Tibial nerve (tissue), 4 donors: Measurements from ENCODE around the gene ADAM30. TPM values are rescaled to one million over a fixed set of nuclear protein-coding genes. Genes with fewer than 3 reads are reported as not detected.

Experiments
- DNase-seq, 2 donors: peaks; one replicate each; pipeline ENCODE4 v3.0.0-alpha.2; 2019; ENCODE audit warnings: low spot score in 2 of 2
- H3K27ac ChIP-seq, 4 donors: fragments of 200-600 bp; sonication (generic) in 3 of 4; one replicate each; pipeline ENCODE4 v1.5.1; 2017 to 2019; ENCODE audit warnings: mild to moderate bottlenecking in 1 of 4
- H3K27me3 ChIP-seq, 2 donors: fragments of 200-600 bp; sonication (generic) in 1 of 2; one replicate each; pipeline versions ENCODE4 v1.5.1 to v1.6.0; 2017 to 2019
- H3K36me3 ChIP-seq, 3 donors: fragments of 200-600 bp; sonication (generic); one replicate each; pipeline ENCODE4 v1.5.1; 2018 to 2019
- H3K4me1 ChIP-seq, 4 donors: fragments of 200-600 bp; sonication (generic) in 3 of 4; one replicate each; pipeline ENCODE4 v1.5.1; 2017 to 2019
- H3K4me3 ChIP-seq, 4 donors: fragments of 200-600 bp; sonication (generic) in 3 of 4; one replicate each; pipeline ENCODE4 v1.5.1; 2017 to 2019; ENCODE audit warnings: mild to moderate bottlenecking in 1 of 4, moderate library complexity in 1 of 4
- H3K9me3 ChIP-seq, 4 donors: fragments of 200-600 bp; sonication (generic) in 3 of 4; one replicate each; pipeline ENCODE4 v1.5.1; 2017 to 2019
- CTCF ChIP-seq, 5 experiments: fragments of 200-600 bp in 3 of 5; fragments of 450-650 bp in 2 of 5; sonication (generic) in 3 of 5; IDR thresholded peaks; one replicate each; pipeline ENCODE4 v1.5.1; 2016 to 2019; ENCODE audit warnings: antibody characterized with exemption in 5 of 5, mild to moderate bottlenecking in 3 of 5, moderate library complexity in 2 of 5
- EP300 ChIP-seq, 2 donors: sonication (generic); formaldehyde crosslinking; IDR thresholded peaks; one replicate each; pipeline ENCODE4 v1.6.1; 2017; ENCODE audit warnings: antibody characterized with exemption in 2 of 2, mild to moderate bottlenecking in 1 of 2
- POLR2A ChIP-seq, 2 donors: fragments of 450-650 bp; IDR thresholded peaks; one replicate each; pipeline ENCODE4 v1.6.1; 2017; ENCODE audit warnings: antibody characterized with exemption in 2 of 2, mild to moderate bottlenecking in 2 of 2, moderate library complexity in 2 of 2
- WGBS, 2 donors: methylation state at CpG; one replicate each; pipeline ENCODE4 v1.1.5; 2018; 5-methylcytosine and 5-hydroxymethylcytosine counted together
- total RNA-seq, 4 donors: library from RNA; depleted of rRNA; stranded (reverse); fragments of >200 nt; gene quantifications; one replicate each; pipeline ENCODE4 v1.1.0, GENCODE V29; 2016

ADAM30 gene
- total RNA-seq, 4 donors from 2014 or later, result not detected

- Histone ChIP-seq H3K27me3 (no peaks in the 10 kb centered on the region), H3K9me3 (peaks cover 0 to 25% (median 3%) of the 10 kb centered on the region in 4 donors), H3K4me3 (no peak overlapping the region), H3K4me1 (no peaks in the 10 kb centered on the region), H3K36me3 (peaks cover 0 to 93% (median 36%) of the 10 kb centered on the region in 3 donors), H3K27ac (no peak overlapping the region)
- TF ChIP-seq POLR2A (IDR thresholded peaks at IDR 0.05) (no peak), CTCF (IDR thresholded peaks at IDR 0.05) (no peak), EP300 (IDR thresholded peaks at IDR 0.05) (no peak)
- DNase-seq, result no peak
- 93 to 98% methylated on average over 2 of the region's 2 CpGs for WGBS, 2 donors
Observed at GRCh38 chr1:119935915-119936314, 39.6 kb upstream of the ADAM30 start.

DNA sequence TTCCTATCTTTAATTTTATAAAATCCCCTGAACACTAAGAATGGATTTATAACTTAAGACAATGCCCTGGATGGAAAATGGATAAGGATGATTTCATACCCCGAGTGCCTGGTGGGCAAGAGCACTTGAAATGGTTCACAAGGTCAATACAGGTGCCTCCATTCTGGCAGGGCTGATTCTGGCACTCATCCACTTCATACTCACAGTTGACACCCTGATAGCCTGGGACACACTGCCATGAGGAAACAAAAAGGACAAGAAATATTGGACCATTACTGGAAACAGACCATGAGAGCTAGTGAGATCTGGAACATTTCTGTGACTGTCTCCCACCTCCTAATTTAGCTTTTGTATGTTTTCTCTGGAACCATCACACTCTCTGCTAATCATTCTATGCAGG, 39.1 kb upstream of the ADAM30 start:
- TF ChIP-seq EP300 (IDR thresholded peaks at IDR 0.05) (no peak), POLR2A (IDR thresholded peaks at IDR 0.05) (no peak), CTCF (IDR thresholded peaks at IDR 0.05) (no peak)
- Histone ChIP-seq H3K4me1 (no peaks in the 10 kb centered on the region), H3K4me3 (no peak overlapping the region), H3K9me3 (peaks cover 0 to 25% (median 3%) of the 10 kb centered on the region in 4 donors), H3K27me3 (no peaks in the 10 kb centered on the region), H3K27ac (no peak overlapping the region), H3K36me3 (peaks cover 0 to 95% (median 36%) of the 10 kb centered on the region in 3 donors)
- DNase-seq, result no peak
- WGBS, 2 donors, result 88 to 96% methylated on average over 1 of the region's 1 CpG

DNA sequence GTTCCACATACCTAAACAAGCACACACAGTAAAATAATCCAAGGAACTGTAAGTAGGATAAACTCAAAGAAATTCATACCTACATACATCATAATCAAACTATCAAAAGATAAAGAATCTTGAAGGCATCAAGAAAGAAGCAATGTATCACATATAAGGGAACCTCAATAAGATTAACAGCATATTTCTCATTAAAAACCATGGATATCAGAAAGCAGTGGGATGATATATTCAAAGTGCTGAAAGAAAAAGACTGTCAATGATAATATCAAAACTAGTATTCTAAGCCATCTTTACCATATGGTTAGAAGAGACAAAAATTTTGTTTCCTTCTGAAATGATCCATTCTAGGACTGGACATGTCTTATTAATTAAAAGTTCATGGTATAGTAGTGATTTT, 37.1 kb upstream of the ADAM30 start:
- H3K9me3 ChIP-seq, result peaks cover 0 to 25% (median 3%) of the 10 kb centered on the region in 4 donors
- no peak overlapping the region for H3K27ac ChIP-seq
- H3K4me1 ChIP-seq, result no peaks in the 10 kb centered on the region
- no peaks in the 10 kb centered on the region for H3K27me3 ChIP-seq
- no peak overlapping the region for H3K4me3 ChIP-seq
- no peak for DNase-seq
- H3K36me3 ChIP-seq, result peaks cover 0 to 95% (median 26%) of the 10 kb centered on the region in 3 donors
- TF ChIP-seq CTCF (IDR thresholded peaks at IDR 0.05) (no peak), POLR2A (IDR thresholded peaks at IDR 0.05) (no peak), EP300 (IDR thresholded peaks at IDR 0.05) (no peak)

DNA sequence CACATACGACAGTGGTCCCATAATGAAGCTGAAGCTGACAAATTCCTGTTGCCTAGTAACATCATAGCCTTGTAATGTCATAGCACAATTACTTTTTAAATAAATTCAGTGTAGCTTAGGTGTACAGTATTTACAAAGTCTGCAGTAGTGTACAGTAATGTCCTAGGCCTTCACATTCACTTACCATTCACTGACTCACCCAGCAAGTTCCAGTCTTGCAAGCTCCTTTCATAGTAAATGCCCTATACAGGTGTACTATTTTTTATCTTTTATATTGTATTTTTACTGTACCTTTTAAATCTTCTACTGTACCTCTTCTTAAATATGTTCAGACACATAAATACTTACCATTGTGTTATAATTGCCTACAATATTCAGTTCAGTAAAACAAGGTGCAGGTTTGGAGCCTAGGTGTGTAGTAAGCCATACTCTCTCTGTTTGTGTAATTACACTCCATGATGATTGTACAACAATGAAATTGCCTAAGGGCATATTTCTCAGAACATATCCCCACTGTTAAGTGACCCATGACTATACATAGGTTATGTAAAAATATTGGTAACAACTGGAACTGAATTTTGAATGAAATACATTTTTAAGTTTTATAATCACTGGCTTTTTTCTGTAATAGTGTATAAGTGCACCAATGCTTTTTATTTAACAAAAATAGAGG, 33.5 kb upstream of the ADAM30 start:
- H3K9me3 ChIP-seq, result peaks cover 0 to 25% (median 3%) of the 10 kb centered on the region in 4 donors

More for the DNA sequence above, 33.5 kb upstream of the ADAM30 start:
- Histone ChIP-seq H3K27me3 (no peaks in the 10 kb centered on the region), H3K4me3 (no peak overlapping the region), H3K27ac (no peak overlapping the region), H3K36me3 (peaks cover 5 to 94% (median 18%) of the 10 kb centered on the region in 3 donors), H3K4me1 (no peaks in the 10 kb centered on the region)
- WGBS, 2 donors, result 69 to 97% methylated on average over 1 of the region's 1 CpG
- TF ChIP-seq POLR2A (IDR thresholded peaks at IDR 0.05), result no peak
- no peak for TF ChIP-seq CTCF (IDR thresholded peaks at IDR 0.05)
- no peak for TF ChIP-seq EP300 (IDR thresholded peaks at IDR 0.05)
- DNase-seq, result no peak
